Ishikawa (cell line): ENCODE data around the gene MYZAP.
A peak's percentile ranks its signal among the peaks of the same experiment; 100 is the strongest.

ENCODE experiments used
- CEBPB ChIP-seq: IDR thresholded peaks from 2 replicates; pipeline ENCODE4 v1.6.1; 2012
- CREB1 ChIP-seq: IDR thresholded peaks from 2 replicates; pipeline ENCODE4 v1.6.1; 2012; ENCODE audit warnings: low read depth
- EP300 ChIP-seq: IDR thresholded peaks from 2 replicates; pipeline ENCODE4 v1.6.1; 2012; ENCODE audit warnings: borderline replicate concordance
- FOXM1 ChIP-seq: IDR thresholded peaks from 2 replicates; pipeline ENCODE4 v1.6.1; 2012; ENCODE audit warnings: low read depth, borderline replicate concordance
- NFIC ChIP-seq: IDR thresholded peaks from 2 replicates; pipeline ENCODE4 v1.6.1; 2012
- RAD21 ChIP-seq: IDR thresholded peaks from 2 replicates; pipeline ENCODE4 v1.6.1; 2012; ENCODE audit warnings: low read depth
- TAF1 ChIP-seq: IDR thresholded peaks from 2 replicates; pipeline ENCODE4 v1.6.1; 2012; ENCODE audit warnings: low read depth, mild to moderate bottlenecking
- TCF12 ChIP-seq: IDR thresholded peaks from 2 replicates; pipeline ENCODE4 v1.6.1; 2012; ENCODE audit warnings: low read depth
- TEAD4 ChIP-seq: IDR thresholded peaks from 2 replicates; pipeline ENCODE4 v1.6.1; 2012
- YY1 ChIP-seq: IDR thresholded peaks from 2 replicates; pipeline ENCODE4 v1.6.1; 2012; ENCODE audit warnings: low read depth
- ZBTB7A ChIP-seq: IDR thresholded peaks from 2 replicates; pipeline ENCODE4 v1.6.1; 2012; ENCODE audit warnings: low read depth
- TF ChIP-seq, protein P1 (sequence below): IDR thresholded peaks from 2 replicates; pipeline ENCODE4 v1.6.1; 2012
- TF ChIP-seq, protein P2 (sequence below): IDR thresholded peaks from 2 replicates; pipeline ENCODE4 v1.6.1; 2012; ENCODE audit warnings: low read depth, mild to moderate bottlenecking

DNA sequence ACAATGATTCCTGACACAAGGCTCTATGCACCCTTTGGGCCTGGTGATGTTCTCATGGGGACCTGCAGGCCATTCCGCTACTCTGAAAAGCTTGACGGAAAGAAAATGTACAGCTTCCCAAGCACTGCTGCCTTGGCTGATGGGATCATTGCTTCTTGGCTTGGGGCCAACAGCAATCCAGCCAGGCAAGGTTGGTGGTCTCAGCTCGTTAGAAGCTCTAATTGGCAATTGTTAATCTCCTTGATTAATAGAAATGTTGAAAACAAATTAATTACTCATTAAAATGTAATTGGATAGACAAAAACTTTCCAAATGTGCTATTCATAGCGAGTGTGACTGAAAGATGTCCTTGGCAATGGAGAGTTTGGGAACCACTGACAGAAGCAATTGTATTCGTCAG, 16.3 kb upstream of the MYZAP start:
- no peak for TF ChIP-seq CEBPB
- TF ChIP-seq CREB1 = no peak
- TF ChIP-seq RAD21 = no peak
- no peak for TF ChIP-seq TCF12
- no peak for TF ChIP-seq ZBTB7A
- TF ChIP-seq, protein P1, sequence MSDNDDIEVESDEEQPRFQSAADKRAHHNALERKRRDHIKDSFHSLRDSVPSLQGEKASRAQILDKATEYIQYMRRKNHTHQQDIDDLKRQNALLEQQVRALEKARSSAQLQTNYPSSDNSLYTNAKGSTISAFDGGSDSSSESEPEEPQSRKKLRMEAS = no peak
- TF ChIP-seq EP300 = no peak
- TF ChIP-seq YY1 = no peak
- TF ChIP-seq TEAD4 = no peak
- peak; percentile 50; the same call in 1 of the 2 replicates for TF ChIP-seq NFIC
- TF ChIP-seq, protein P2, sequence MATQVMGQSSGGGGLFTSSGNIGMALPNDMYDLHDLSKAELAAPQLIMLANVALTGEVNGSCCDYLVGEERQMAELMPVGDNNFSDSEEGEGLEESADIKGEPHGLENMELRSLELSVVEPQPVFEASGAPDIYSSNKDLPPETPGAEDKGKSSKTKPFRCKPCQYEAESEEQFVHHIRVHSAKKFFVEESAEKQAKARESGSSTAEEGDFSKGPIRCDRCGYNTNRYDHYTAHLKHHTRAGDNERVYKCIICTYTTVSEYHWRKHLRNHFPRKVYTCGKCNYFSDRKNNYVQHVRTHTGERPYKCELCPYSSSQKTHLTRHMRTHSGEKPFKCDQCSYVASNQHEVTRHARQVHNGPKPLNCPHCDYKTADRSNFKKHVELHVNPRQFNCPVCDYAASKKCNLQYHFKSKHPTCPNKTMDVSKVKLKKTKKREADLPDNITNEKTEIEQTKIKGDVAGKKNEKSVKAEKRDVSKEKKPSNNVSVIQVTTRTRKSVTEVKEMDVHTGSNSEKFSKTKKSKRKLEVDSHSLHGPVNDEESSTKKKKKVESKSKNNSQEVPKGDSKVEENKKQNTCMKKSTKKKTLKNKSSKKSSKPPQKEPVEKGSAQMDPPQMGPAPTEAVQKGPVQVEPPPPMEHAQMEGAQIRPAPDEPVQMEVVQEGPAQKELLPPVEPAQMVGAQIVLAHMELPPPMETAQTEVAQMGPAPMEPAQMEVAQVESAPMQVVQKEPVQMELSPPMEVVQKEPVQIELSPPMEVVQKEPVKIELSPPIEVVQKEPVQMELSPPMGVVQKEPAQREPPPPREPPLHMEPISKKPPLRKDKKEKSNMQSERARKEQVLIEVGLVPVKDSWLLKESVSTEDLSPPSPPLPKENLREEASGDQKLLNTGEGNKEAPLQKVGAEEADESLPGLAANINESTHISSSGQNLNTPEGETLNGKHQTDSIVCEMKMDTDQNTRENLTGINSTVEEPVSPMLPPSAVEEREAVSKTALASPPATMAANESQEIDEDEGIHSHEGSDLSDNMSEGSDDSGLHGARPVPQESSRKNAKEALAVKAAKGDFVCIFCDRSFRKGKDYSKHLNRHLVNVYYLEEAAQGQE = no peak
- no peak for TF ChIP-seq FOXM1
- TF ChIP-seq TAF1 = no peak
